Measurements from ENCODE around the gene GPC1.

- no peak for TF ChIP-seq RARB (CRISPR knock-in tag; IDR thresholded peaks at IDR 0.05)
- TF ChIP-seq ZFP3 (CRISPR knock-in tag; IDR thresholded peaks at IDR 0.05), result no peak
- TF ChIP-seq ZC3H10 (CRISPR knock-in tag; IDR thresholded peaks at IDR 0.05), result no peak
- no peak for TF ChIP-seq ARNTL (CRISPR knock-in tag; IDR thresholded peaks at IDR 0.05; ENCODE audit: borderline replicate concordance, low read depth)
- TF ChIP-seq CSRNP3 (CRISPR knock-in tag; IDR thresholded peaks at IDR 0.05), result no peak
- TF ChIP-seq TCF4 (CRISPR knock-in tag; IDR thresholded peaks at IDR 0.05; ENCODE audit: borderline replicate concordance), result no peak
- no peak for TF ChIP-seq PATZ1 (CRISPR knock-in tag; IDR thresholded peaks at IDR 0.05; ENCODE audit: borderline replicate concordance)
- TF ChIP-seq CSDC2 (CRISPR knock-in tag; IDR thresholded peaks at IDR 0.05), result no peak
- TF ChIP-seq, protein P1, sequence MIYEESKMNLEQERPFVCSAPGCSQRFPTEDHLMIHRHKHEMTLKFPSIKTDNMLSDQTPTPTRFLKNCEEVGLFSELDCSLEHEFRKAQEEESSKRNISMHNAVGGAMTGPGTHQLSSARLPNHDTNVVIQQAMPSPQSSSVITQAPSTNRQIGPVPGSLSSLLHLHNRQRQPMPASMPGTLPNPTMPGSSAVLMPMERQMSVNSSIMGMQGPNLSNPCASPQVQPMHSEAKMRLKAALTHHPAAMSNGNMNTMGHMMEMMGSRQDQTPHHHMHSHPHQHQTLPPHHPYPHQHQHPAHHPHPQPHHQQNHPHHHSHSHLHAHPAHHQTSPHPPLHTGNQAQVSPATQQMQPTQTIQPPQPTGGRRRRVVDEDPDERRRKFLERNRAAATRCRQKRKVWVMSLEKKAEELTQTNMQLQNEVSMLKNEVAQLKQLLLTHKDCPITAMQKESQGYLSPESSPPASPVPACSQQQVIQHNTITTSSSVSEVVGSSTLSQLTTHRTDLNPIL (CRISPR knock-in tag; IDR thresholded peaks at IDR 0.05; ENCODE audit: low read depth), result no peak
- TF ChIP-seq TOX (CRISPR knock-in tag; IDR thresholded peaks at IDR 0.05; ENCODE audit: borderline replicate concordance), result no peak
- no peak for TF ChIP-seq ESRRG (CRISPR knock-in tag; IDR thresholded peaks at IDR 0.05)
- TF ChIP-seq TSHZ2 (CRISPR knock-in tag; IDR thresholded peaks at IDR 0.05), result no peak
- no peak for TF ChIP-seq POU6F1 (CRISPR knock-in tag; IDR thresholded peaks at IDR 0.05; ENCODE audit: borderline replicate concordance, low read depth)
Observed at GRCh38 chr2:240512666-240513535, 77.4 kb downstream of the GPC1 start.
